T-cell (primary cell): ENCODE data around the gene ZNF662. TPM values are rescaled to one million over a fixed set of nuclear protein-coding genes. Genes with fewer than 3 reads are reported as not detected.

Source experiments
- ATAC-seq, 4 experiments: fragments of 200-7000 bp in 3 of 4; fragments of 150-1000 bp in 1 of 4; cut with Tn5 transposase; replicated peaks in 1 of 4; 1 replicate in 3 of 4; 2 replicates in 1 of 4; pipeline ENCODE4 v1.10.0; 2021; ENCODE audit warnings: moderate library complexity in 3 of 4, mild to moderate bottlenecking in 2 of 4, moderate number of reproducible peaks in 1 of 4
- CTCF ChIA-PET, 2 donors: fragments of 300-600 bp; sonication (Branson Sonifier 250); formaldehyde crosslinking; loops; one replicate each; lab custom pipeline; 2022; ENCODE audit warnings: antibody characterized with exemption in 2 of 2; lab: Charles Lee
- POLR2A ChIA-PET, 2 donors: fragments of 300-600 bp; sonication (Branson Sonifier 250); formaldehyde crosslinking; loops; one replicate each; lab custom pipeline; 2022; ENCODE audit warnings: antibody characterized with exemption in 2 of 2; lab: Charles Lee
- DNase-seq, 35 experiments: peaks; one replicate each; pipeline versions ENCODE4 v3.0.0 to v3.0.0-alpha.2; 2013 to 2023
- H3K27ac ChIP-seq: one replicate; pipeline ENCODE4 v1.5.1; 2013; ENCODE audit warnings: low read length
- H3K27me3 ChIP-seq, 2 experiments: replicated peaks in 1 of 2; 1 replicate in 1 of 2; 2 replicates in 1 of 2; pipeline versions ENCODE4 v1.6.1 to v1.7.0; 2013; ENCODE audit warnings: low read length in 1 of 2, mixed read lengths in 1 of 2; ENCODE audit not compliant: control insufficient read depth in 2 of 2, insufficient read depth in 2 of 2; ENCODE audit errors: extremely low read depth in 1 of 2
- H3K36me3 ChIP-seq, 2 donors: 1 replicate in 1 of 2; 2 replicates in 1 of 2; pipeline versions ENCODE4 v1.6.1 to v1.7.0; 2013; ENCODE audit warnings: low read length in 1 of 2; ENCODE audit not compliant: control insufficient read depth in 2 of 2, insufficient read depth in 1 of 2; ENCODE audit errors: extremely low read depth in 1 of 2
- H3K4me1 ChIP-seq, 2 experiments: 1 replicate in 1 of 2; 2 replicates in 1 of 2; pipeline versions ENCODE4 v1.6.1 to v1.7.0; 2013; ENCODE audit warnings: low read length in 2 of 2, mixed read lengths in 1 of 2; ENCODE audit not compliant: insufficient read depth in 2 of 2, control insufficient read depth in 1 of 2; ENCODE audit errors: extremely low read depth in 1 of 2
- H3K4me3 ChIP-seq, 2 donors: 1 replicate in 1 of 2; 2 replicates in 1 of 2; pipeline versions ENCODE4 v1.5.1 to v1.7.0; 2013; ENCODE audit warnings: mild to moderate bottlenecking in 2 of 2, low read length in 1 of 2, moderate library complexity in 1 of 2; ENCODE audit not compliant: control insufficient read depth in 1 of 2; ENCODE audit errors: extremely low read depth in 1 of 2
- H3K9me3 ChIP-seq: 2 replicates; pipeline ENCODE4 v1.7.0; 2013
- H3K27ac Mint-ChIP-seq, 2 donors: one replicate each; pipeline ENCODE4 v1.8.0; 2020 to 2021; ENCODE audit warnings: mild to moderate bottlenecking in 2 of 2, mixed read lengths in 2 of 2
- H3K27me3 Mint-ChIP-seq, 2 donors: one replicate each; pipeline ENCODE4 v1.8.0; 2021 to 2022; ENCODE audit warnings: mixed read lengths in 2 of 2
- H3K36me3 Mint-ChIP-seq: one replicate; pipeline ENCODE4 v1.8.0; 2021; ENCODE audit warnings: mixed read lengths
- H3K4me1 Mint-ChIP-seq, 3 donors: one replicate each; pipeline ENCODE4 v1.8.0; 2020 to 2022; ENCODE audit warnings: mixed read lengths in 3 of 3, mild to moderate bottlenecking in 1 of 3
- H3K4me3 Mint-ChIP-seq, 3 donors: one replicate each; pipeline ENCODE4 v1.8.0; 2020 to 2022; ENCODE audit warnings: mild to moderate bottlenecking in 3 of 3, mixed read lengths in 3 of 3, moderate library complexity in 3 of 3
- H3K9me3 Mint-ChIP-seq, 3 donors: one replicate each; pipeline ENCODE4 v1.8.0; 2020 to 2022; ENCODE audit warnings: mixed read lengths in 3 of 3
- WGBS: methylation state at CpG from one replicate; pipeline ENCODE4 v1.1.5; 2013; ENCODE audit warnings: missing lambda C conversion rate; ENCODE audit not compliant: insufficient coverage; 5-methylcytosine and 5-hydroxymethylcytosine counted together
- total RNA-seq, 35 experiments: library from RNA in 6 of 35; stranded (reverse) in 6 of 35; fragments of 120-200 nt in 1 of 35; gene quantifications; one replicate each; pipeline versions ENCODE4 v1.2.1 to v1.2.4 and lab custom pipeline; 2013 to 2026

ZNF662 gene
- total RNA-seq, 5 donors from 2014 or later (not counting 1 experiment from before 2014, with no cell fraction given) = 0.92 to 8.8 (median 3.7) TPM

- Mint-ChIP-seq H3K36me3 (no peaks in the 10 kb centered on the region), H3K4me1 (no peaks in the 10 kb centered on the region), H3K27me3 (peaks cover 0 to 9% of the 10 kb centered on the region in 2 donors), H3K4me3 (no peak overlapping the region), H3K27ac (no peak overlapping the region), H3K9me3 (no peaks in the 10 kb centered on the region)
- POLR2A ChIA-PET = no interaction called here
- CTCF ChIA-PET = no interaction called here
- Histone ChIP-seq H3K27ac (no peak overlapping the region), H3K4me3 (no peak overlapping the region), H3K36me3 (no peaks in the 10 kb centered on the region), H3K9me3 (no peaks in the 10 kb centered on the region), H3K4me1 (no peaks in the 10 kb centered on the region), H3K27me3 (peaks cover 0 to 25% of the 10 kb centered on the region in 2 experiments)
- DNase-seq (no peak), ATAC-seq (no peak)
- WGBS = 100% methylated on average over 1 of the region's 5 CpGs
Measured at GRCh38 chr3:42871592-42872196, 34.2 kb upstream of the ZNF662 start.

- Histone ChIP-seq H3K9me3 (no peaks in the 10 kb centered on the region), H3K4me1 (no peaks in the 10 kb centered on the region), H3K27me3 (peaks cover 0 to 25% of the 10 kb centered on the region in 2 experiments), H3K4me3 (no peak overlapping the region), H3K27ac (no peak overlapping the region), H3K36me3 (no peaks in the 10 kb centered on the region)
- peaks cover 0 to 9% of the 10 kb centered on the region in 2 donors for H3K27me3 Mint-ChIP-seq
- DNase-seq (no peak), ATAC-seq (no peak)
- no peaks in the 10 kb centered on the region for H3K9me3 Mint-ChIP-seq
- H3K4me1 Mint-ChIP-seq = no peaks in the 10 kb centered on the region
- H3K27ac Mint-ChIP-seq = no peak overlapping the region
- 44% methylated on average over 1 of the region's 1 CpG for WGBS
- POLR2A ChIA-PET = no interaction called here
- CTCF ChIA-PET = interaction anchor here in 1 of 2 donors (0.7 kb wide), 1 partner anchor 41 kb away, joined by 3 read pairs; no protein-coding TSS in a partner anchor
- no peaks in the 10 kb centered on the region for H3K36me3 Mint-ChIP-seq
- H3K4me3 Mint-ChIP-seq = no peak overlapping the region
Measured at GRCh38 chr3:42872718-42873117, 33.2 kb upstream of the ZNF662 start.

- no peaks in the 10 kb centered on the region for H3K4me1 Mint-ChIP-seq
- H3K9me3 ChIP-seq = no peaks in the 10 kb centered on the region
- no peaks in the 10 kb centered on the region for H3K36me3 ChIP-seq
- 57% methylated on average over 1 of the region's 9 CpGs for WGBS
- H3K27me3 ChIP-seq = peaks cover 0 to 25% of the 10 kb centered on the region in 2 experiments
- H3K27ac ChIP-seq = no peak overlapping the region
- CTCF ChIA-PET = interaction anchor here in 1 of 2 donors (0.7 kb wide), 1 partner anchor 42 kb away, joined by 3 read pairs; no protein-coding TSS in a partner anchor
- H3K4me3 Mint-ChIP-seq = no peak overlapping the region
- peaks cover 0 to 9% of the 10 kb centered on the region in 2 donors for H3K27me3 Mint-ChIP-seq
- no peak for DNase-seq
- H3K4me3 ChIP-seq = no peak overlapping the region
- H3K27ac Mint-ChIP-seq = no peak overlapping the region
- no peaks in the 10 kb centered on the region for H3K36me3 Mint-ChIP-seq
- ATAC-seq = no peak
- POLR2A ChIA-PET = interaction anchor here in 1 of 2 donors (0.6 kb wide), 1 partner anchor 471 kb away, joined by 4 read pairs; no protein-coding TSS in a partner anchor
- no peaks in the 10 kb centered on the region for H3K4me1 ChIP-seq
- H3K9me3 Mint-ChIP-seq = no peaks in the 10 kb centered on the region
Measured at GRCh38 chr3:42873221-42873982, 32.5 kb upstream of the ZNF662 start.

DNA sequence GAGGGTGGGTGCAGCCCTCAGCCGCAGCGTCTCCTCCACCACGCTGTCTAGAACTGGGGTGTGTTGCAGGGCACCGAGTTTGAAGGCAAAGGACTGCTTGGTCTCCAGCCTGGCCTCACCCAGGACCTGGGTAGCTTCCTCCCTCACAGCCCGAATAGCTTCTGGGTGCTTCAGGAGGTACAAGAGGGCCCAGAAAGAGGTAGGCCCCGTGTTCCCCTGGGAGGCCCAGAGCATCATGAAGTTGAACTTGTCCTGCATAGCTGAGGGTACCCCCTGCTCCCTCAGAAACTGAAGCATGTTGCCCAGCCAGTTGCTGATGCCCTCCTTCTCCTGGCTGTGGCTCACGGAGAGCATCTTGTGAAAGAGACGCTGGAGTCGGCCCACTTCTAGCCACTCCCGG lies 31.2 kb upstream of the ZNF662 start:
- POLR2A ChIA-PET = no interaction called here
- Histone ChIP-seq H3K4me1 (no peaks in the 10 kb centered on the region), H3K27ac (no peak overlapping the region), H3K9me3 (no peaks in the 10 kb centered on the region), H3K4me3 (no peak overlapping the region), H3K27me3 (peaks cover 0 to 25% of the 10 kb centered on the region in 2 experiments), H3K36me3 (no peaks in the 10 kb centered on the region)
- H3K27me3 Mint-ChIP-seq = peaks cover 0 to 9% of the 10 kb centered on the region in 2 donors
- CTCF ChIA-PET = no interaction called here
- DNase-seq (no peak), ATAC-seq (no peak)
- no peaks in the 10 kb centered on the region for H3K9me3 Mint-ChIP-seq
- 82% methylated on average over 8 of the region's 10 CpGs for WGBS
- no peak overlapping the region for H3K27ac Mint-ChIP-seq
- H3K4me1 Mint-ChIP-seq = no peaks in the 10 kb centered on the region
- H3K36me3 Mint-ChIP-seq = no peaks in the 10 kb centered on the region
- no peak overlapping the region for H3K4me3 Mint-ChIP-seq

GRCh38 chr3:42875325-42876151 lies 30.4 kb upstream of the ZNF662 start, which contains the start of gene CYP8B1:
Gene CYP8B1, minus strand, starts transcription at chr3:42875879. Its CDS starts 63 bp downstream, at chr3:42875816.
- POLR2A ChIA-PET = no interaction called here
- CTCF ChIA-PET = interaction anchor here in 1 of 2 donors (0.5 kb wide), 1 partner anchor 35 kb away, joined by 8 read pairs; no protein-coding TSS in a partner anchor

GRCh38 chr3:42876401-42876800 lies 29.5 kb upstream of the ZNF662 start:
- Mint-ChIP-seq H3K27me3 (peaks cover 0 to 9% of the 10 kb centered on the region in 2 donors), H3K4me1 (peaks cover 6 to 8% (median 7%) of the 10 kb centered on the region in 3 donors), H3K27ac (no peak overlapping the region), H3K4me3 (no peak overlapping the region), H3K9me3 (no peaks in the 10 kb centered on the region), H3K36me3 (no peaks in the 10 kb centered on the region)
- 67% methylated on average over 1 of the region's 1 CpG for WGBS
- Histone ChIP-seq H3K36me3 (no peaks in the 10 kb centered on the region), H3K27me3 (peaks cover 0 to 25% of the 10 kb centered on the region in 2 experiments), H3K9me3 (no peaks in the 10 kb centered on the region), H3K4me3 (no peak overlapping the region), H3K27ac (no peak overlapping the region), H3K4me1 (peaks cover 3 to 12% of the 10 kb centered on the region in 2 experiments)
- no peak for ATAC-seq
- ChIA-PET POLR2A (no interaction called here), CTCF (no interaction called here)
- no peak for DNase-seq

More at GRCh38 chr3:42875325-42876151, 30.4 kb upstream of the ZNF662 start, which contains the start of gene CYP8B1:
- H3K4me3 Mint-ChIP-seq = no peak within 1 kb of the TSS
- peaks cover 0 to 9% of the 10 kb centered on the region in 2 donors for H3K27me3 Mint-ChIP-seq
- Histone ChIP-seq H3K27ac (no peak within 1 kb of the TSS), H3K36me3 (no peaks in the 10 kb centered on the region), H3K27me3 (peaks cover 0 to 24% of the 10 kb centered on the region in 2 experiments), H3K9me3 (no peaks in the 10 kb centered on the region), H3K4me3 (no peak within 1 kb of the TSS), H3K4me1 (peaks cover 0 to 4% of the 10 kb centered on the region in 2 experiments)
- WGBS = 86% methylated on average over 11 of the region's 13 CpGs
- H3K4me1 Mint-ChIP-seq = peaks cover 0 to 3% (median 3%) of the 10 kb centered on the region in 3 donors
- no peaks in the 10 kb centered on the region for H3K36me3 Mint-ChIP-seq
- no peaks in the 10 kb centered on the region for H3K9me3 Mint-ChIP-seq
- DNase-seq (no peak), ATAC-seq (no peak)
- H3K27ac Mint-ChIP-seq = no peak within 1 kb of the TSS
